Right lobe of liver (tissue), 6 donors: ENCODE data around the gene CDC42EP4. TPM values are rescaled to one million over a fixed set of nuclear protein-coding genes. Genes with fewer than 3 reads are reported as not detected.

Experiments
- ATAC-seq, 4 donors: fragments of 200-7000 bp; cut with Tn5 transposase; one replicate each; pipeline ENCODE4 v1.9.1; 2020; ENCODE audit warnings: mild to moderate bottlenecking in 4 of 4, moderate library complexity in 4 of 4
- DNase-seq, 3 donors: peaks; one replicate each; pipeline ENCODE4 v3.0.0-alpha.2; 2020
- H3K27ac ChIP-seq, 3 donors: fragments of 200-600 bp; one replicate each; pipeline ENCODE4 v1.8.0; 2022
- H3K27me3 ChIP-seq, 2 donors: fragments of 200-600 bp; one replicate each; pipeline ENCODE4 v1.8.0; 2022
- H3K36me3 ChIP-seq, 4 donors: fragments of 200-600 bp; sonication (generic) in 1 of 4; one replicate each; pipeline versions ENCODE4 v1.5.1 to v1.8.0; 2017 to 2022; ENCODE audit warnings: control low read depth in 1 of 4
- H3K4me1 ChIP-seq, 4 donors: fragments of 200-600 bp; sonication (generic) in 1 of 4; one replicate each; pipeline versions ENCODE4 v1.5.1 to v1.8.0; 2017 to 2022; ENCODE audit warnings: control low read depth in 1 of 4
- H3K4me3 ChIP-seq, 3 donors: fragments of 200-600 bp; one replicate each; pipeline ENCODE4 v1.8.0; 2022
- H3K9me3 ChIP-seq, 4 donors: fragments of 200-600 bp; sonication (generic) in 1 of 4; one replicate each; pipeline versions ENCODE4 v1.5.1 to v1.8.0; 2017 to 2022; ENCODE audit warnings: control low read depth in 1 of 4
- CTCF ChIP-seq, 4 donors: fragments of 200-600 bp in 3 of 4; fragments of 450-650 bp in 1 of 4; IDR thresholded peaks; one replicate each; pipeline versions ENCODE4 v1.5.1 to v1.8.0; 2016 to 2022; ENCODE audit warnings: antibody characterized with exemption in 4 of 4, mild to moderate bottlenecking in 2 of 4
- POLR2A ChIP-seq: fragments of 450-650 bp; IDR thresholded peaks from one replicate; pipeline ENCODE4 v1.6.1; 2017; ENCODE audit warnings: antibody characterized with exemption, mild to moderate bottlenecking
- WGBS: methylation state at CpG from one replicate; pipeline ENCODE4 v1.1.6; 2018; ENCODE audit warnings: low coverage, low lambda C conversion rate; ENCODE audit not compliant: insufficient coverage; ENCODE audit errors: missing lambda C conversion rate; 5-methylcytosine and 5-hydroxymethylcytosine counted together
- intact Hi-C, 2 donors: fragments of 100-400 bp; cut with DNase I; formaldehyde crosslinking; loops; one replicate each; pipeline versions ENCODE4 v1.11.2 to v1.14.1; 2022
- total RNA-seq, 6 experiments: library from RNA; depleted of rRNA in 2 of 6; stranded (reverse); fragments of >200 nt in 2 of 6; fragmentation: NEBNext Ultra II Directional in 3 of 6; extraction: Animal tissue kit (Norgen Biotek cat#: 25700) in 3 of 6; gene quantifications; one replicate each; pipeline versions ENCODE4 v1.1.0 to v1.2.4, GENCODE V29; 2016 to 2023
- donor health status: DM: no; HTN: yes; CAD: no.
- donor health status: DM: no; HTN: no; CAD: no.
- donor health status: DM: no; HTN: no; CAD: no.
- donor health status: DM: no; HTN: yes; CAD: no.
- donor health status: DM: no; HTN: yes; CAD: no.

CDC42EP4 gene
- total RNA-seq, 6 experiments from 2014 or later: 27.5 to 34.9 (median 30.9) TPM

- intact Hi-C loops: loop anchor here in 1 of 2 donors (10.0 kb wide), 1 partner anchor 45 kb away; no protein-coding TSS in a partner anchor
- Histone ChIP-seq H3K36me3 (no peaks in the 10 kb centered on the region), H3K4me1 (no peaks in the 10 kb centered on the region), H3K9me3 (no peaks in the 10 kb centered on the region), H3K4me3 (no peak overlapping the region), H3K27ac (no peak overlapping the region), H3K27me3 (no peaks in the 10 kb centered on the region)
- ATAC-seq (no peak), DNase-seq (no peak)
- TF ChIP-seq POLR2A: no peak
- no peak for TF ChIP-seq CTCF (IDR thresholded peaks at IDR 0.05)
- 71% methylated on average over 2 of the region's 3 CpGs for WGBS
These were observed 8.0 kb upstream of the CDC42EP4 start for GRCh38 chr17:73319766-73320165.

GRCh38 chr17:73318836-73319235 lies 7.0 kb upstream of the CDC42EP4 start:
- no peak for TF ChIP-seq CTCF (IDR thresholded peaks at IDR 0.05)
- TF ChIP-seq POLR2A: no peak

GRCh38 chr17:73318427-73318813 lies 6.6 kb upstream of the CDC42EP4 start:
- TF ChIP-seq CTCF (IDR thresholded peaks at IDR 0.05): no peak
- TF ChIP-seq POLR2A: no peak
- Histone ChIP-seq H3K4me3 (no peak overlapping the region), H3K9me3 (no peaks in the 10 kb centered on the region), H3K4me1 (no peaks in the 10 kb centered on the region), H3K27ac (no peak overlapping the region), H3K27me3 (no peaks in the 10 kb centered on the region), H3K36me3 (no peaks in the 10 kb centered on the region)
- ATAC-seq: no peak
- DNase-seq: no peak
- intact Hi-C loops: loop anchor here in 1 of 2 donors (10.0 kb wide), 1 partner anchor 46 kb away; no protein-coding TSS in a partner anchor
- 86% methylated on average over 7 of the region's 8 CpGs for WGBS

More at GRCh38 chr17:73318836-73319235, 7.0 kb upstream of the CDC42EP4 start:
- ATAC-seq (no peak), DNase-seq (no peak)
- intact Hi-C loops: loop anchor here in 1 of 2 donors (10.0 kb wide), 1 partner anchor 46 kb away; no protein-coding TSS in a partner anchor
- 59% methylated on average over 4 of the region's 5 CpGs for WGBS
- Histone ChIP-seq H3K36me3 (no peaks in the 10 kb centered on the region), H3K4me3 (no peak overlapping the region), H3K9me3 (no peaks in the 10 kb centered on the region), H3K27ac (no peak overlapping the region), H3K4me1 (no peaks in the 10 kb centered on the region), H3K27me3 (no peaks in the 10 kb centered on the region)

GRCh38 chr17:73317513-73318426 lies 6.0 kb upstream of the CDC42EP4 start:
- H3K27ac ChIP-seq: no peak overlapping the region

More at GRCh38 chr17:73317513-73318426, 6.0 kb upstream of the CDC42EP4 start:
- intact Hi-C loops: loop anchor here in 1 of 2 donors (10.0 kb wide), 1 partner anchor 47 kb away; no protein-coding TSS in a partner anchor
- H3K36me3 ChIP-seq: no peaks in the 10 kb centered on the region
- no peak for TF ChIP-seq POLR2A
- peaks cover 0 to under 1% (median 0%) of the 10 kb centered on the region in 4 donors for H3K4me1 ChIP-seq
- no peaks in the 10 kb centered on the region for H3K9me3 ChIP-seq
- DNase-seq (no peak), ATAC-seq (no peak)
- no peak overlapping the region for H3K4me3 ChIP-seq
- 84% methylated on average over 8 of the region's 9 CpGs for WGBS
- no peaks in the 10 kb centered on the region for H3K27me3 ChIP-seq
